A673 (cell line): ENCODE measurements around the gene C6orf47. TPM values are rescaled to one million over a fixed set of nuclear protein-coding genes. Genes with fewer than 3 reads are reported as not detected.

Experiments
- BruUV-seq: library from RNA; stranded (reverse); fragments of 400-500 nt; replicated peaks from 2 replicates; lab custom pipeline; 2021; lab: Mats Ljungman, UMichigan
- CTCF ChIA-PET: fragments of 300-600 bp; sonication (Branson Sonifier 250); formaldehyde crosslinking; loops from one replicate; lab custom pipeline; 2022; ENCODE audit warnings: antibody characterized with exemption; lab: Charles Lee
- POLR2A ChIA-PET: fragments of 300-600 bp; sonication (Branson Sonifier 250); formaldehyde crosslinking; loops from one replicate; lab custom pipeline; 2022; ENCODE audit warnings: antibody characterized with exemption; ENCODE audit not compliant: low non-redundant PET; lab: Charles Lee
- DNase-seq: peaks from one replicate; pipeline ENCODE4 v3.0.0-alpha.2; 2015; ENCODE audit warnings: low spot score
- H3K27ac ChIP-seq: fragments of 200-600 bp; sonication (generic); 2 replicates; pipeline ENCODE4 v1.5.1; 2016; ENCODE audit warnings: mixed run types, low read depth, mild to moderate bottlenecking, mixed read lengths, antibody characterized with exemption, low read length; ENCODE audit not compliant: poor library complexity, severe bottlenecking
- H3K27me3 ChIP-seq: fragments of 200-600 bp; sonication (generic); replicated peaks from 2 replicates; pipeline ENCODE4 v1.6.1; 2017; ENCODE audit warnings: mixed run types, low read depth, mild to moderate bottlenecking, mixed read lengths, antibody characterized with exemption, low read length; ENCODE audit not compliant: insufficient read depth, poor library complexity
- H3K36me3 ChIP-seq: fragments of 200-600 bp; sonication (generic); 2 replicates; pipeline ENCODE4 v1.6.1; 2016; ENCODE audit warnings: mixed run types, mild to moderate bottlenecking, mixed read lengths, antibody characterized with exemption, low read length; ENCODE audit not compliant: insufficient read depth, poor library complexity, severe bottlenecking
- H3K4me1 ChIP-seq: fragments of 200-600 bp; sonication (generic); 2 replicates; pipeline ENCODE4 v1.6.1; 2017; ENCODE audit warnings: mixed run types, mild to moderate bottlenecking, mixed read lengths, antibody characterized with exemption, low read length; ENCODE audit not compliant: insufficient read depth, poor library complexity, severe bottlenecking
- H3K4me3 ChIP-seq: fragments of 200-600 bp; sonication (generic); 2 replicates; pipeline ENCODE4 v1.5.1; 2016; ENCODE audit warnings: low read depth, mixed run types, mild to moderate bottlenecking, mixed read lengths, low read length; ENCODE audit not compliant: poor library complexity, severe bottlenecking
- H3K9me3 ChIP-seq: fragments of 200-600 bp; sonication (generic); 2 replicates; pipeline ENCODE4 v1.6.1; 2016; ENCODE audit warnings: mixed run types, low read depth, mild to moderate bottlenecking, mixed read lengths, antibody characterized with exemption, low read length; ENCODE audit not compliant: poor library complexity, severe bottlenecking
- EZH2 ChIP-seq: fragments of 200-600 bp; sonication (generic); IDR thresholded peaks from 2 replicates; pipeline ENCODE4 v1.6.1; 2017; ENCODE audit warnings: borderline replicate concordance, low read depth, mild to moderate bottlenecking, mixed read lengths, antibody characterized with exemption, low read length; ENCODE audit not compliant: poor library complexity, severe bottlenecking
- intact Hi-C: fragments of 100-400 bp; cut with micrococcal nuclease; formaldehyde crosslinking; loops from one replicate; pipeline ENCODE4 v1.10.0; 2022; ENCODE audit not compliant: unreplicated experiment
- microRNA-seq: library from miRNA; unstranded; fragments of <30 nt; microRNA quantifications from one replicate; pipeline ENCODE4 v1.2.0, GENCODE V29; 2021
- total RNA-seq: library from RNA; stranded (reverse); gene quantifications from 2 replicates; pipeline ENCODE4 v1.2.3, GENCODE V29; 2021
- TF ChIP-seq, protein P1 (sequence below): fragments of 300-800, 200-600 bp; sonication (generic); conservative IDR thresholded peaks from 2 replicates; pipeline ENCODE4 v1.5.1; 2017; ENCODE audit warnings: low read depth, mild to moderate bottlenecking, antibody characterized with exemption, low read length, moderate library complexity, mixed read lengths

The C6orf47 gene
- total RNA-seq, 1 experiment from 2014 or later = 21.3 TPM

DNA sequence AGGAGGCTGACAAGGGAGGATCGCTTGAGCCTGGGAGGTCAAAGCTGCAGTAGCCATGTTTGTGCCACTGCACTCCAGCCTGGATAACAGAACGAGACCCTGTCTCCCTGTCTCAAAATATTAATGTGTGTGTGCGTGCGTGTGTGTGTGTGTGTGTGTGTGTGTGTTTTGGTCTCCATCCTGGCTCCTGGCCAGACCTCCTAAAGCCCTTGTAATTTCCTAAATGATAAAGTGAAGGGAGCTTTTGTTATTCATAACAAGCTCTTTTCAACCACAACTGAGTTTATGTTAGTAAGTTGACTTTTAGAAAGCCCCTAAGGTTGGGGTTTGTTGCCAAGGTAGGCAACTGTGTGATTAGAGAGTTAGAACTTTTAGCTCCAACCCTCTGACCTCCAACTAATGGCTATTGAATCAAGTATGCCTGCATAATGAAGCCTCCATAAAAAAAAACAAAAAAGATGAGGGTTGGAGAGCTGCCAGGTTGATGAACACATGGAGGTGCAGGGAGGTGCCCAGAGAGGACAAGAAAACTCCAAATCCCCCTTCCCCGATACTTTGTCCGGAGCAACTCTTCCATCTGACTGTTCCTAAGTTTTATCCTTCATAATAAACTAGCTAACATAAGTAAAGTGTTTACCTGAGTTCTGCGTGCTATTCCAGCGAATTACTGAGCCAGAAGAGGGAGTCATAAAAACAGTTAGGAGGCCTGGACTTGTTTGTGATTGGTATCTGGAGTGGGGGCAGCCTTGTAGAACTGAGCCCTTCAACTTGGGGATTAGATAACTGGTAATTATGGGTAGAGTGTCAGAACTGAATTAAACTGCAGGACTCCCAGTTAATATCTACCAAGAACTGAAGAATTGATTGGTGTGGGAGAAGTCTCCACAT lies 50.8 kb downstream of the C6orf47 start:
- BruUV-seq = no TSS peak
- POLR2A ChIA-PET = interaction anchor here (0.6 kb wide), 1 partner anchor 1001 kb away, joined by 7 read pairs; no protein-coding TSS in a partner anchor
- intact Hi-C loops = no loop called here
- Histone ChIP-seq H3K9me3 (no peaks in the 10 kb centered on the region), H3K27me3 (no peaks in the 10 kb centered on the region), H3K36me3 (no peaks in the 10 kb centered on the region), H3K4me3 (no peak overlapping the region), H3K4me1 (peaks cover 2% of the 10 kb centered on the region), H3K27ac (no peak overlapping the region)
- DNase-seq = no peak
- TF ChIP-seq, protein P1, sequence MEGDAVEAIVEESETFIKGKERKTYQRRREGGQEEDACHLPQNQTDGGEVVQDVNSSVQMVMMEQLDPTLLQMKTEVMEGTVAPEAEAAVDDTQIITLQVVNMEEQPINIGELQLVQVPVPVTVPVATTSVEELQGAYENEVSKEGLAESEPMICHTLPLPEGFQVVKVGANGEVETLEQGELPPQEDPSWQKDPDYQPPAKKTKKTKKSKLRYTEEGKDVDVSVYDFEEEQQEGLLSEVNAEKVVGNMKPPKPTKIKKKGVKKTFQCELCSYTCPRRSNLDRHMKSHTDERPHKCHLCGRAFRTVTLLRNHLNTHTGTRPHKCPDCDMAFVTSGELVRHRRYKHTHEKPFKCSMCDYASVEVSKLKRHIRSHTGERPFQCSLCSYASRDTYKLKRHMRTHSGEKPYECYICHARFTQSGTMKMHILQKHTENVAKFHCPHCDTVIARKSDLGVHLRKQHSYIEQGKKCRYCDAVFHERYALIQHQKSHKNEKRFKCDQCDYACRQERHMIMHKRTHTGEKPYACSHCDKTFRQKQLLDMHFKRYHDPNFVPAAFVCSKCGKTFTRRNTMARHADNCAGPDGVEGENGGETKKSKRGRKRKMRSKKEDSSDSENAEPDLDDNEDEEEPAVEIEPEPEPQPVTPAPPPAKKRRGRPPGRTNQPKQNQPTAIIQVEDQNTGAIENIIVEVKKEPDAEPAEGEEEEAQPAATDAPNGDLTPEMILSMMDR = no peak
- TF ChIP-seq EZH2 = no peak
- CTCF ChIA-PET = interaction anchor here (1.9 kb wide), 1 partner anchor 11 kb away, joined by 4 read pairs; no protein-coding TSS in a partner anchor

Small RNAs within 50 kb of the gene (microRNA-seq; reads per million reads assigned to microRNA genes)
- gene MIR4646 (not detected), gene MIR6832 (1.1 reads per million)

Other genes with a start within 250 kb of the C6orf47 start
- gene MICB, start 162.6 kb downstream of the C6orf47 start, total RNA-seq = 11.1 and 12.7 TPM in 2 replicates
- gene MCCD1, start 131.8 kb downstream of the C6orf47 start, total RNA-seq = not detected in 2 replicates
- gene DDX39B, start 118.8 kb downstream of the C6orf47 start, total RNA-seq = 558 and 594 TPM in 2 replicates
- 2.5 and 3.1 TPM in 2 replicates for gene ATP6V1G2, start 114.2 kb downstream of the C6orf47 start, total RNA-seq
- gene NFKBIL1, start 113.2 kb downstream of the C6orf47 start, total RNA-seq = 15.7 and 17.2 TPM in 2 replicates
- not detected in 2 replicates for gene LTA, start 88.5 kb downstream of the C6orf47 start, total RNA-seq
- 0.17 and 0.42 TPM in 2 replicates for gene TNF, start 85.2 kb downstream of the C6orf47 start, total RNA-seq
- gene LTB, start 78.4 kb downstream of the C6orf47 start, total RNA-seq = not detected in 2 replicates
- gene LST1, start 74.5 kb downstream of the C6orf47 start, total RNA-seq = not detected in 2 replicates
- gene NCR3, start 67.8 kb downstream of the C6orf47 start, total RNA-seq = not detected in 2 replicates
- gene AIF1, start 45.5 kb downstream of the C6orf47 start, total RNA-seq = 0.64 and 0.68 TPM in 2 replicates
- 289 and 313 TPM in 2 replicates for gene PRRC2A, start 40.1 kb downstream of the C6orf47 start, total RNA-seq
- 391 and 393 TPM in 2 replicates for gene BAG6, start 8.1 kb downstream of the C6orf47 start, total RNA-seq
- gene APOM, start 4.9 kb downstream of the C6orf47 start, total RNA-seq = 2.5 and 4.8 TPM in 2 replicates
- 27.7 and 32.0 TPM in 2 replicates for gene GPANK1, start 4.2 kb upstream of the C6orf47 start, total RNA-seq
- gene CSNK2B, start 5.3 kb upstream of the C6orf47 start, total RNA-seq = 252 and 253 TPM in 2 replicates
- gene LY6G5B, start 9.2 kb upstream of the C6orf47 start, total RNA-seq = 18.9 and 19.4 TPM in 2 replicates
- 3.9 and 6.8 TPM in 2 replicates for gene LY6G5C, start 20.3 kb upstream of the C6orf47 start, total RNA-seq
- gene ABHD16A, start 42.5 kb upstream of the C6orf47 start, total RNA-seq = 36.3 and 45.6 TPM in 2 replicates
- gene LY6G6F, start 46.1 kb upstream of the C6orf47 start, total RNA-seq = not detected in 2 replicates
- gene LY6G6D, start 54.6 kb upstream of the C6orf47 start, total RNA-seq = not detected in 2 replicates
- gene LY6G6C, start 61.0 kb upstream of the C6orf47 start, total RNA-seq = 0.42 and 0.80 TPM in 2 replicates
- not detected in 2 replicates for gene MPIG6B, start 62.6 kb upstream of the C6orf47 start, total RNA-seq
- gene DDAH2, start 68.5 kb upstream of the C6orf47 start, total RNA-seq = 68.2 and 86.7 TPM in 2 replicates
- gene CLIC1, start 75.8 kb upstream of the C6orf47 start, total RNA-seq = 371 and 431 TPM in 2 replicates
- gene MSH5, start 79.2 kb upstream of the C6orf47 start, total RNA-seq = 76.4 and 102 TPM in 2 replicates
- gene SAPCD1, start 101.9 kb upstream of the C6orf47 start, total RNA-seq = 9.9 and 19.9 TPM in 2 replicates
- gene VWA7, start 116.5 kb upstream of the C6orf47 start, total RNA-seq = 2.7 and 2.8 TPM in 2 replicates
- gene VARS1, start 135.0 kb upstream of the C6orf47 start, total RNA-seq = 233 and 247 TPM in 2 replicates
- 99.8 and 104 TPM in 2 replicates for gene LSM2, start 146.2 kb upstream of the C6orf47 start, total RNA-seq
- 1.1 and 1.4 TPM in 2 replicates for gene HSPA1L, start 154.5 kb upstream of the C6orf47 start, total RNA-seq
- gene HSPA1A, start 154.8 kb upstream of the C6orf47 start, total RNA-seq = 113 and 129 TPM in 2 replicates
- 116 and 131 TPM in 2 replicates for gene HSPA1B, start 167.0 kb upstream of the C6orf47 start, total RNA-seq
- 28.5 and 34.3 TPM in 2 replicates for gene NEU1, start 202.0 kb upstream of the C6orf47 start, total RNA-seq
- gene SLC44A4, start 218.2 kb upstream of the C6orf47 start, total RNA-seq = not detected in 2 replicates
- gene EHMT2, start 236.9 kb upstream of the C6orf47 start, total RNA-seq = 117 TPM in 2 replicates
- gene ZBTB12, start 241.3 kb upstream of the C6orf47 start, total RNA-seq = 21.3 and 25.5 TPM in 2 replicates